Activated CD4-positive, alpha-beta T cell treated with anti-CD3 and anti-CD28 coated beads, Interleukin-2, amount 10 ng/mL, durations not matched to agents 7 days and 5 days (primary cell): ENCODE results near the gene C13orf46. TPM values are rescaled to one million over a fixed set of nuclear protein-coding genes. Genes with fewer than 3 reads are reported as not detected.
A peak's percentile ranks its signal among the peaks of the same experiment; 100 is the strongest.

ENCODE experiments used
- CTCF ChIA-PET: fragments of 350-600 bp; sonication (Branson Sonifier 250); formaldehyde crosslinking; loops from one replicate; lab custom pipeline; 2021; ENCODE audit warnings: antibody characterized with exemption; lab: Charles Lee
- POLR2A ChIA-PET: fragments of 350-600 bp; sonication (Branson Sonifier 250); formaldehyde crosslinking; loops from one replicate; lab custom pipeline; 2021; ENCODE audit warnings: antibody characterized with exemption; lab: Charles Lee
- DNase-seq: peaks from one replicate; pipeline ENCODE4 v3.0.0-alpha.2; 2020
- H3K27ac Mint-ChIP-seq: one replicate; pipeline ENCODE4 v1.8.0; 2021; ENCODE audit warnings: mild to moderate bottlenecking, moderate library complexity, mixed read lengths
- H3K27me3 Mint-ChIP-seq: one replicate; pipeline ENCODE4 v1.8.0; 2021; ENCODE audit warnings: mixed read lengths
- H3K36me3 Mint-ChIP-seq: one replicate; pipeline ENCODE4 v1.8.0; 2021; ENCODE audit warnings: low read depth, mixed read lengths
- H3K4me1 Mint-ChIP-seq: one replicate; pipeline ENCODE4 v1.8.0; 2021; ENCODE audit warnings: mixed read lengths
- H3K4me3 Mint-ChIP-seq: one replicate; pipeline ENCODE4 v1.8.0; 2021; ENCODE audit warnings: mild to moderate bottlenecking, moderate library complexity, mixed read lengths
- H3K9me3 Mint-ChIP-seq: one replicate; pipeline ENCODE4 v1.8.0; 2021; ENCODE audit warnings: mixed read lengths
- total RNA-seq, 2 experiments: library from RNA; stranded (reverse); gene quantifications; one replicate each; pipeline ENCODE4 v1.2.3, GENCODE V29; 2021

Gene C13orf46
- total RNA-seq, 2 experiments from 2014 or later = 7.3 to 9.8 TPM

- no peaks in the 10 kb centered on the region for H3K27me3 Mint-ChIP-seq
- no peaks in the 10 kb centered on the region for H3K36me3 Mint-ChIP-seq
- H3K9me3 Mint-ChIP-seq = no peaks in the 10 kb centered on the region
- peak overlapping the region; percentile 25 for H3K27ac Mint-ChIP-seq
- ChIA-PET CTCF (no interaction called here), POLR2A (no interaction called here)
- no peaks in the 10 kb centered on the region for H3K4me1 Mint-ChIP-seq
- no peak overlapping the region for H3K4me3 Mint-ChIP-seq
- DNase-seq = no peak
Measured at GRCh38 chr13:113939129-113939943, 34.5 kb downstream of the C13orf46 start.

- Mint-ChIP-seq H3K36me3 (no peaks in the 10 kb centered on the region), H3K27ac (no peak overlapping the region), H3K4me1 (no peaks in the 10 kb centered on the region), H3K4me3 (no peak overlapping the region), H3K9me3 (no peaks in the 10 kb centered on the region), H3K27me3 (no peaks in the 10 kb centered on the region)
- no peak for DNase-seq
- ChIA-PET CTCF (no interaction called here), POLR2A (no interaction called here)
Measured at GRCh38 chr13:113938716-113939115, 35.2 kb downstream of the C13orf46 start.

GRCh38 chr13:113938246-113938645 lies 35.6 kb downstream of the C13orf46 start:
- Mint-ChIP-seq H3K27ac (no peak overlapping the region), H3K9me3 (no peaks in the 10 kb centered on the region), H3K4me3 (no peak overlapping the region), H3K27me3 (peaks cover 2% of the 10 kb centered on the region), H3K4me1 (no peaks in the 10 kb centered on the region), H3K36me3 (no peaks in the 10 kb centered on the region)
- CTCF ChIA-PET = no interaction called here
- POLR2A ChIA-PET = no interaction called here
- no peak for DNase-seq

GRCh38 chr13:113937527-113938180 lies 36.2 kb downstream of the C13orf46 start:
- Mint-ChIP-seq H3K9me3 (no peaks in the 10 kb centered on the region), H3K4me1 (no peaks in the 10 kb centered on the region), H3K27ac (no peak overlapping the region), H3K4me3 (no peak overlapping the region), H3K36me3 (no peaks in the 10 kb centered on the region), H3K27me3 (peaks cover 2% of the 10 kb centered on the region)
- ChIA-PET POLR2A (no interaction called here), CTCF (interaction anchor here (1.4 kb wide), 1 partner anchor 15 kb away, joined by 4 read pairs; no protein-coding TSS in a partner anchor)
- DNase-seq = no peak

- H3K4me1 Mint-ChIP-seq = no peaks in the 10 kb centered on the region
- peaks cover 4% of the 10 kb centered on the region for H3K27me3 Mint-ChIP-seq
- DNase-seq = no peak
- no peaks in the 10 kb centered on the region for H3K36me3 Mint-ChIP-seq
- no peak overlapping the region for H3K4me3 Mint-ChIP-seq
- ChIA-PET CTCF (interaction anchor here (1.4 kb wide), 1 partner anchor 14 kb away, joined by 4 read pairs; no protein-coding TSS in a partner anchor), POLR2A (no interaction called here)
- H3K27ac Mint-ChIP-seq = no peak overlapping the region
- no peaks in the 10 kb centered on the region for H3K9me3 Mint-ChIP-seq
Measured at GRCh38 chr13:113937073-113937472, 36.8 kb downstream of the C13orf46 start.

- no peak overlapping the region for H3K4me3 Mint-ChIP-seq
- no peak for DNase-seq
- no peak overlapping the region for H3K27ac Mint-ChIP-seq
- H3K9me3 Mint-ChIP-seq = no peaks in the 10 kb centered on the region
- ChIA-PET POLR2A (no interaction called here), CTCF (interaction anchor here (1.4 kb wide), 1 partner anchor 14 kb away, joined by 4 read pairs; no protein-coding TSS in a partner anchor)
- peaks cover 7% of the 10 kb centered on the region for H3K27me3 Mint-ChIP-seq
- peaks cover 6% of the 10 kb centered on the region for H3K4me1 Mint-ChIP-seq
- no peaks in the 10 kb centered on the region for H3K36me3 Mint-ChIP-seq
Measured at GRCh38 chr13:113936166-113936965, 37.5 kb downstream of the C13orf46 start.

- H3K36me3 Mint-ChIP-seq = no peaks in the 10 kb centered on the region
- DNase-seq = no peak
- H3K27ac Mint-ChIP-seq = no peak overlapping the region
- no peak overlapping the region for H3K4me3 Mint-ChIP-seq
- no peaks in the 10 kb centered on the region for H3K9me3 Mint-ChIP-seq
- CTCF ChIA-PET = no interaction called here
- peaks cover 7% of the 10 kb centered on the region for H3K27me3 Mint-ChIP-seq
- peaks cover 9% of the 10 kb centered on the region for H3K4me1 Mint-ChIP-seq
- POLR2A ChIA-PET = no interaction called here
Measured at GRCh38 chr13:113935001-113935844, 38.7 kb downstream of the C13orf46 start.

GRCh38 chr13:113934576-113934975 lies 39.3 kb downstream of the C13orf46 start:
- POLR2A ChIA-PET = no interaction called here
- H3K36me3 Mint-ChIP-seq = no peaks in the 10 kb centered on the region
- H3K27ac Mint-ChIP-seq = no peak overlapping the region
- H3K9me3 Mint-ChIP-seq = no peaks in the 10 kb centered on the region
- peaks cover 7% of the 10 kb centered on the region for H3K27me3 Mint-ChIP-seq
- CTCF ChIA-PET = no interaction called here
- DNase-seq = no peak
- H3K4me3 Mint-ChIP-seq = no peak overlapping the region
- peaks cover 9% of the 10 kb centered on the region for H3K4me1 Mint-ChIP-seq

GRCh38 chr13:113933901-113934300 lies 40.0 kb downstream of the C13orf46 start:
- CTCF ChIA-PET = no interaction called here
- H3K27ac Mint-ChIP-seq = no peak overlapping the region
- no peak overlapping the region for H3K4me3 Mint-ChIP-seq
- H3K36me3 Mint-ChIP-seq = no peaks in the 10 kb centered on the region
- peaks cover 7% of the 10 kb centered on the region for H3K27me3 Mint-ChIP-seq
- no peak for DNase-seq
- peaks cover 9% of the 10 kb centered on the region for H3K4me1 Mint-ChIP-seq
- no peaks in the 10 kb centered on the region for H3K9me3 Mint-ChIP-seq
- POLR2A ChIA-PET = no interaction called here

- Mint-ChIP-seq H3K9me3 (no peaks in the 10 kb centered on the region), H3K4me3 (no peak overlapping the region), H3K27ac (no peak overlapping the region), H3K4me1 (peaks cover 9% of the 10 kb centered on the region), H3K36me3 (no peaks in the 10 kb centered on the region), H3K27me3 (peaks cover 7% of the 10 kb centered on the region)
- POLR2A ChIA-PET = no interaction called here
- CTCF ChIA-PET = interaction anchor here (0.6 to 1.1 kb wide), 3 partner anchors 19 to 28 kb away, joined by 3 to 5 read pairs (median 3); no protein-coding TSS in a partner anchor
- DNase-seq = no peak
Measured at GRCh38 chr13:113931841-113932459, 41.9 kb downstream of the C13orf46 start.

- Mint-ChIP-seq H3K36me3 (no peaks in the 10 kb centered on the region), H3K4me1 (peaks cover 9% of the 10 kb centered on the region), H3K4me3 (no peak overlapping the region), H3K9me3 (no peaks in the 10 kb centered on the region), H3K27me3 (peaks cover 7% of the 10 kb centered on the region), H3K27ac (no peak overlapping the region)
- ChIA-PET POLR2A (no interaction called here), CTCF (interaction anchor here (0.6 to 0.8 kb wide), 3 partner anchors 20 to 703 kb away, joined by 3 read pairs; no protein-coding TSS in a partner anchor)
- DNase-seq = peak; percentile 21
Measured at GRCh38 chr13:113930671-113931637, 42.9 kb downstream of the C13orf46 start.
